Aorta (tissue), 5 donors: Measurements from ENCODE around the gene KIF13A. TPM values are rescaled to one million over a fixed set of nuclear protein-coding genes. Genes with fewer than 3 reads are reported as not detected.

ENCODE experiments used
- ATAC-seq: fragments of 200-7000 bp; cut with Tn5 transposase; one replicate; pipeline ENCODE4 v1.9.1; 2022; ENCODE audit warnings: moderate library complexity; ENCODE audit not compliant: low FRiP score
- DNase-seq, 2 donors: peaks; one replicate each; pipeline ENCODE4 v3.0.0-alpha.2; 2020
- H3K27ac ChIP-seq, 2 donors: one replicate each; pipeline ENCODE4 v1.5.1; 2013; ENCODE audit warnings: low read length in 2 of 2, mild to moderate bottlenecking in 2 of 2, moderate library complexity in 2 of 2, control low read depth in 1 of 2, inconsistent platforms in 1 of 2, low read depth in 1 of 2
- H3K27me3 ChIP-seq, 2 donors: one replicate each; pipeline ENCODE4 v1.6.1; 2013; ENCODE audit warnings: control low read depth in 1 of 2, low read length in 1 of 2, mild to moderate bottlenecking in 1 of 2, moderate library complexity in 1 of 2; ENCODE audit not compliant: insufficient read depth in 2 of 2, control insufficient read depth in 1 of 2
- H3K36me3 ChIP-seq, 2 donors: one replicate each; pipeline ENCODE4 v1.6.1; 2013; ENCODE audit warnings: control low read depth in 1 of 2, low read length in 1 of 2, mild to moderate bottlenecking in 1 of 2; ENCODE audit not compliant: insufficient read depth in 2 of 2, control insufficient read depth in 1 of 2
- H3K4me1 ChIP-seq, 2 donors: one replicate each; pipeline ENCODE4 v1.6.1; 2013; ENCODE audit warnings: low read length in 2 of 2, control low read depth in 1 of 2, mild to moderate bottlenecking in 1 of 2, moderate library complexity in 1 of 2; ENCODE audit not compliant: insufficient read depth in 2 of 2, control insufficient read depth in 1 of 2
- H3K4me3 ChIP-seq, 2 donors: one replicate each; pipeline ENCODE4 v1.5.1; 2013; ENCODE audit warnings: low read length in 2 of 2, control low read depth in 1 of 2, mild to moderate bottlenecking in 1 of 2
- H3K9me3 ChIP-seq: one replicate; pipeline ENCODE4 v1.6.1; 2013; ENCODE audit warnings: mild to moderate bottlenecking, low read length; ENCODE audit not compliant: control insufficient read depth
- WGBS, 2 donors: extraction: QIAGEN DNeasy Blood & Tissue Kit; methylation state at CpG; one replicate each; pipeline ENCODE4 v1.1.7; 2013; 5-methylcytosine and 5-hydroxymethylcytosine counted together
- intact Hi-C, 2 donors: fragments of 100-400 bp; cut with DNase I; formaldehyde crosslinking; loops; one replicate each; pipeline versions ENCODE4 v1.14.2 to v1.15.0; 2022
- polyA plus RNA-seq, 2 donors: library from polyadenylated mRNA; stranded (reverse); fragments of 200-250 nt; gene quantifications; one replicate each; pipeline ENCODE4 v1.2.3, GENCODE V29; 2013
- total RNA-seq, 2 donors: library from RNA; stranded (reverse); fragmentation: NEBNext Ultra II Directional; extraction: Animal tissue kit (Norgen Biotek cat#: 25700); gene quantifications; one replicate each; pipeline ENCODE4 v1.2.1, GENCODE V29; 2021
- donor health status: healthy with polysubstance abuse.
- donor health status: Bipolar disorder and iron deficiency.
- donor health status: DM: no; HTN: no; CAD: no.
- donor health status: DM: no; HTN: no; CAD: no.
- donor health status: DM: yes; HTN: yes; CAD: no.

KIF13A gene
- total and polyA plus RNA-seq, 4 donors, result 52.6 to 109 (median 72.6) TPM

DNA sequence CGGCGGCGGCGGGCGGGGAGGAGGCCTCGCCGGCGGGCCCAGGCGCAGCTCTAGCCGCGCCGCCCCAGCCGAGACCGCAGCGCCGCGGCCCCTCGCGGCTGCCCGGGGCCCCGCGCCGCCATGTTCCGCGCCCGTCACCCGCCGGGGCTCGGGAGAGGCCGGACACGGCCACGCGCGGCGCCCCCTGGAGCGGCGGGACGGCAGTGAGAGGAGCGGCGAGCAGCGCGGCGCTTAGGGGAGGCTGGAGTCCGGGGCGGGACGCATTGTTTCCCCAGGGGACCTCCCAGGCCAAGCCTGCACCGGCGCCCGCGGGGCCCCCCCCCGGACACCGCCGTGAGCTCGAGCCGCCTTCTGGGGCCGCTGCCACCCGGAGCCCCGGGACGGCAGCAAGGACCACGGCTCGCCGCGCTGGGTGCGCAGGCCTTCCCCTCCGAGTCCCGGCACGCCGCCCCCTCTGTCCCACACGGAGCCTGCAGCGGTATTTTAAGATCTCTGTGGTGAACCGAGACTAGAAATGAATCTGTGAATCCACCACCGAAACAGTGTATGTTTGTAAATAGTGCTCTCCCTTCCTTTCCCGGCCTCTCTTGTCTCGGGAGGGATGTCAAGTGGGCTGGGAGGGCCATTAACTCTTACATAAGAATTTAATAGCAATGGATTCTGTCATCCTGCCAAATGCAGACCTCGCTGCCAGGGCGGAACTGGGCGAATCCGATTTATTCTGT lies 424 bp upstream of the KIF13A start:
- Histone ChIP-seq H3K27me3 (no peaks in the 10 kb centered on the region), H3K9me3 (no peaks in the 10 kb centered on the region), H3K4me1 (no peaks in the 10 kb centered on the region), H3K4me3 (peak overlapping the region; percentile 72 to 86), H3K27ac (peak overlapping the region; percentile 64 to 98), H3K36me3 (no peaks in the 10 kb centered on the region)
- DNase-seq (peak; percentile 80 to 90), ATAC-seq (peak; percentile 83)
- intact Hi-C loops, result loop anchor here (2.0 to 5.0 kb wide), 5 partner anchors 54 to 139 kb away; partner anchors contain the start of gene NHLRC1 (in 1 of the 2)
- WGBS, 2 donors, result 0 to 1% methylated on average over 37 to 78 of the region's 78 CpGs

DNA sequence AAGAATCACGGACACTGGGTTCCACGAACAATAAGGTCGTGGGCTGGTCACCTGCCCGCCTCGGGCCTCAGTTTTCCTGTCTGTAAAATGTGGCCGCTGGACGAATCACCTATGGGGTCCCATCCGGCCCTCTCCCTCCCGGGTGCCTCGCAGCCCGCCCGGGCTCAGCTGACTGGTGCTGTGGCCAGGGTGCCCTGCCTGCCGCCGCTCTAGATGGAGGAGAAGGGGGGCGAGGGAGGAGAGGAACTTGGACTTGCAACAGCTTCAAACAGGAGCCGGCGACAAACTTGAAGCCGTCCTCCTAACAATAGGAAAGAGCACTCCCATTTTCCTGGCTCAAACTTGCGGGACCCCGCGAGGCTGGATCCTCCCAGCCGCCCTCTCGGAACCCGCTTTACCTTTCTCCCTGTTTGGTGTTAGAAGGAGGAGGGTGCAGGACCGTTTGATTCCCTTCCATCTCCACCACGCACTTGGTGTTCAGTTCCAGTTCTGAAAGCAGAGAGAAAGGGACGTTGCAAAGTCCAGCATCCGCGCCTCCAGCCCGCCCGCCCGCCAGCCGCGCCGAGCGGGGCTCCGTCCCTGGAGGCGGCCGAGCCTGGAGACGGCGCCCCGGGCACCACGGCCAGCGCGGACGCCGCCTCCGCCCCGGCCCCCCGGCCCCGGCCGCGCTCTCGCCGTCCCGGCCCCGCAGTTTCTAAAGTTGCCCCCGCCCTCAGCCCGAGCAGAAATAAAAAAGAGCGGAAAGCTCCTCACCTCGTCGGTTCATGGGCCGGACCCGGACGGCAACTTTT lies 584 bp downstream of the KIF13A start:
- H3K27ac ChIP-seq, result peak overlapping the region; percentile 82 to 98
- H3K27me3 ChIP-seq, result no peaks in the 10 kb centered on the region
- no peaks in the 10 kb centered on the region for H3K36me3 ChIP-seq
- no peaks in the 10 kb centered on the region for H3K9me3 ChIP-seq
- WGBS, 2 donors, result 0 to 1% methylated on average over 63 to 65 of the region's 65 CpGs
- intact Hi-C loops, result loop anchor here (2.0 to 5.0 kb wide), 5 partner anchors 55 to 140 kb away; partner anchors contain the start of gene NHLRC1 (in 1 of the 2)
- H3K4me1 ChIP-seq, result no peaks in the 10 kb centered on the region
- H3K4me3 ChIP-seq, result peak overlapping the region; percentile 72 to 86
- ATAC-seq, result peak; percentile 74
- peak; percentile 85 to 86 for DNase-seq

DNA sequence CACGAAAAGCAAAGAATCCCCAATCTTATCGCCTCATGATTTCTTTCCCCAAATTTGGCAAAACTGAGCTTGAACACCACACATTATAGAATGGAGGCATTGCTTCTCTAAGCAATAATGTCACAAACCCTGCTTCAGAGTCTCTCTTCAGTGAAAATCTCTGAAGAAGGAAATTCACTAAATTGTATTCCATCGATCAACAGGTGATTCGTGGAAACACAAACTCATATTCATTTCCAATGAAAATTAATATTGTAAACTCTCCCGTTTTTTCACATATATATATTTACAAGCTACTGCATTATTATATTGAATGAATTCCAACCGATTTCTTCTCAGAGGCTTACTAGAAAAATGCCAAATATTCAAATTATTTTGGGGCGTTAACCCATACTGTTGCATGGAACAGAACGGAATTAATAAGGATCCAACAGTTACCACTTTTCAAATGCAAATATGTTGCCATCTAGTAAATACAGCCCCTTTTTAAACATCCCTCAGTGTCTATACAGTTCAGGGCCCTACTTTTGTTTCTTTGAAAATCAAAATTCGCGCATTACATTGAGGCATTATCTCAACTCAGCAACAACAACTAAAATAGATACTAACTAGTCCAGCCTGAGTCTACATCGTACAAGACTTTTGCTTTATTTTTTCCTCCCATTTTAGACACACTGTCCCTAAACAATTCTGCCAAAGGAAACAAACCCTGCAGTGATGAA lies 1.3 kb downstream of the KIF13A start:
- Histone ChIP-seq H3K27ac (peak overlapping the region; percentile 82 to 98), H3K36me3 (no peaks in the 10 kb centered on the region), H3K27me3 (no peaks in the 10 kb centered on the region), H3K4me1 (no peaks in the 10 kb centered on the region), H3K4me3 (peak overlapping the region; percentile 72 to 86), H3K9me3 (no peaks in the 10 kb centered on the region)
- DNase-seq (no peak), ATAC-seq (no peak)
- 5 to 6% methylated on average over 11 of the region's 11 CpGs for WGBS, 2 donors
- intact Hi-C loops, result loop anchor here (2.0 to 5.0 kb wide), 5 partner anchors 56 to 141 kb away; partner anchors contain the start of gene NHLRC1 (in 1 of the 2)

DNA sequence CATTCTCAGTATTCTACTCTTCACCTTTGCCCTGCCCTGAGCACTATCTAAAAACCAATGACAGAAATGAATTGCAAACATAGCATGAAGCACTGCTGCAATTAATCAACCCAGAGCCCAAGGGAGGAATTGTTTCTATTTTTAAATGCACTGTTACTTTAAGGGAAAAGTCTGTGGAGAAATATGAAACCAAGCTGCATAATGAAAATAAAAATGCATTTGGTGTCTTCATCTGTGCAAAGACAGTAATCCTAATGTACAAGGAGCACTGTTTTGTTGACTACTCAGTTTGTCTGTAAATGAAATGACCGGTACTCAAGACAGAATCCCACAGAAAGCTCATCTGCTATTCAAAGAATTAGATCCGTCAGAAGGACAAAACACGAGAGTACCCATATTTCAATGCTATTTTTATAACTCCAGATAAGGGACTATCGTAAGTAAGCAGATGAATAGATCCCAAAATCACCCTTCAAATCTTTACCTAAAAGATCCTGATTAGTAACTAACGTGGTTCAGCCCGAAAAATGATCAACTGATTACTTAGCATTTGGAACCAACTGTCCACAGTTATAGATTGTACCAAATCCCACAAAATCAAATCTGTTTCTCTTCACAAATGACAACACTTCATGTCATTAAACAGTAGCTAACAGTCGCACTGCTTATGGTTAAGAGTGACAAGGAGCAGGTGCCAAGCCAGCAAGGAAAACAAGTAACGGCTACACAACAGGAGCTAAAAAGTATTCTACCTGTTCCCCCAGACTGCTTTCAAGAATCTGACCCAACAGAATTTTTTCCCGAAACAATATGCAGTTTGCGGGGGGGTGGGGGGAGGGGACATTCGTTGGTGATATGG lies 2.4 kb downstream of the KIF13A start:
- no peak for ATAC-seq

DNA sequence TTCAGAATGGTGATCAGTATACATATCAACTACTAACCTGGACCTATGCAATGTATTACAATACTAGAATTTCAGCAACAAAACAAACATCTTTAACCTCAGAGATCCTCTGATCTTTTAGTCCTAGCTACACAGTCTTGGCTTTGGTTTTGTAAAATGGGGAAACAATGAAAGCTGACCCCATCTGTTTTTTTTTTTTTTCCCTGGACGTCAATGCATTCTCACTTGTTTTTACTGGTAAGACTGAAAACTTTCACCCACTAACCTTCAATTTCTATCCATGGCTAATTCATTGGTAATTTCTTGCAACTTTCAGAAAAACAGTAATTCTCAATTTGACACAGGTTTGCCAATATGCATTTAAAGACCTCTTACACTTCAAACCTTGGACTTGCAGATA lies 3.0 kb downstream of the KIF13A start:
- H3K27ac ChIP-seq, result no peak overlapping the region
- no peaks in the 10 kb centered on the region for H3K9me3 ChIP-seq
- no peaks in the 10 kb centered on the region for H3K27me3 ChIP-seq
- 0% methylated on average over 1 of the region's 1 CpG for WGBS, 2 donors
- ATAC-seq (no peak), DNase-seq (no peak)
- peak overlapping the region; percentile 72 to 86 for H3K4me3 ChIP-seq
- H3K36me3 ChIP-seq, result no peaks in the 10 kb centered on the region
- H3K4me1 ChIP-seq, result no peaks in the 10 kb centered on the region
- intact Hi-C loops, result loop anchor here in 1 of 2 donors (5.0 kb wide), 1 partner anchor 122 kb away; no protein-coding TSS in a partner anchor

More for the DNA sequence above, 2.4 kb downstream of the KIF13A start:
- Histone ChIP-seq H3K4me3 (peak overlapping the region; percentile 72 to 86), H3K27ac (peak overlapping the region in 1 of 2 donors; percentile 30), H3K36me3 (no peaks in the 10 kb centered on the region), H3K4me1 (no peaks in the 10 kb centered on the region), H3K27me3 (no peaks in the 10 kb centered on the region), H3K9me3 (no peaks in the 10 kb centered on the region)
- DNase-seq, result no peak
- intact Hi-C loops, result loop anchor here (5.0 kb wide), 5 partner anchors 57 to 142 kb away; no protein-coding TSS in a partner anchor
- WGBS, 2 donors, result 2 to 6% methylated on average over 11 of the region's 11 CpGs

DNA sequence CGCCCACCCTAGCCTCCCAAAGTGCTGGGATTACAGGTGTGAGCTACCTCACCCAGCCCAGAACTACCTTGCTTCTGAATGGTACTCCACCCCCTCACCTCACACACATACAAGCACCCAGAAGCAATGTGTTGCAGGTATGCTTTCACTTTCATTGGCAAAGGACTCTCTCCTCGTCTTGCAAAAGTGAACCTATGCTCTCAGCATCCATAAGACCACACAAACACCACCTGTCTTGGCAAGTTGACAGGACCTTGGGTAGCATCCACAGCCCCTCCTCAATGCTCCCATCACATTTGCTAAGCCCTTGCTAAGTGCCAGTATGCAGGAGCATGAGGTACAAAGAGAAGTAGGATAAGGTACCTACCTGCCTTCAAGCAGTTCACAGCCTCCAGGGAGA lies 3.7 kb downstream of the KIF13A start:
- DNase-seq (no peak), ATAC-seq (no peak)
- no peaks in the 10 kb centered on the region for H3K9me3 ChIP-seq
- intact Hi-C loops, result loop anchor here in 1 of 2 donors (5.0 kb wide), 1 partner anchor 121 kb away; no protein-coding TSS in a partner anchor
- H3K27ac ChIP-seq, result no peak overlapping the region
- no peaks in the 10 kb centered on the region for H3K27me3 ChIP-seq
- no peaks in the 10 kb centered on the region for H3K36me3 ChIP-seq
- no peak overlapping the region for H3K4me3 ChIP-seq
- WGBS, 2 donors, result 78 to 83% methylated on average over 2 of the region's 2 CpGs
- no peaks in the 10 kb centered on the region for H3K4me1 ChIP-seq

DNA sequence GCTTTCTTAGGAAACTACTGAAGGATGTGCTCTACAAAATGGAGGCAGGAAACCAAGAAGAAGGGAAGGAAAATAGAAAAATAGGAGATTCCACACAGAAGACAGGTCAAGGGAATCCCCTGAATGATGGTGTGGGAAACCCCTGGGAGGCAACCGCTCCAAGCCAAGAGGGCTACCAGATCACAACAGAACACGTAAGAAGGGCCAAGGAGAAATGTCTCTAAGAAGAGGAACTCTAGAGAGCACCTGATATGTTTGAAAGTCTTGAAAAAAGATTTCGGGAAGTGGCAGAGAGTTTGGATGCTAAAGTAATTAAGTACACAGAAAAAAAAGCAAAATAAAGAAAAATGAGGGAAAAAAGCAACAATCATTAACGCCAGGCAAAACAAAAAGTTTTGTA lies 7.1 kb downstream of the KIF13A start:
- no peaks in the 10 kb centered on the region for H3K36me3 ChIP-seq
- intact Hi-C loops, result loop anchor here in 1 of 2 donors (5.0 kb wide), 1 partner anchor 118 kb away; no protein-coding TSS in a partner anchor
- no peak for DNase-seq
- H3K4me1 ChIP-seq, result no peaks in the 10 kb centered on the region
- H3K27me3 ChIP-seq, result no peaks in the 10 kb centered on the region
- WGBS, 2 donors, result 91% methylated on average over 4 of the region's 4 CpGs
- no peak for ATAC-seq
- H3K27ac ChIP-seq, result no peak overlapping the region
- H3K4me3 ChIP-seq, result no peak overlapping the region
- no peaks in the 10 kb centered on the region for H3K9me3 ChIP-seq
